HepG2 (cell line): Measurements from ENCODE around the gene GCHFR. TPM values are rescaled to one million over a fixed set of nuclear protein-coding genes. Genes with fewer than 3 reads are reported as not detected.
A peak's percentile ranks its signal among the peaks of the same experiment; 100 is the strongest.

Source experiments
- BORCS8-MEF2B ChIP-seq: sonication (generic); formaldehyde crosslinking; IDR thresholded peaks from 2 replicates; pipeline ENCODE4 v1.8.0; 2022; ENCODE audit warnings: mild to moderate bottlenecking, missing genetic modification reagents
- ELF1 ChIP-seq: sonication (generic); formaldehyde crosslinking; IDR thresholded peaks from 2 replicates; pipeline ENCODE4 v1.4.0; 2020; ENCODE audit warnings: missing genetic modification reagents
- ERF ChIP-seq: IDR thresholded peaks from 2 replicates; pipeline ENCODE4 v1.6.1; 2018; ENCODE audit warnings: missing biosample characterization, missing genetic modification reagents
- FOSL1 ChIP-seq: sonication (generic); formaldehyde crosslinking; IDR thresholded peaks from 2 replicates; pipeline ENCODE4 v1.9.0; 2021; ENCODE audit warnings: missing genetic modification reagents, borderline replicate concordance
- HNRNPLL ChIP-seq: fragments of 200-400 bp; formaldehyde crosslinking; IDR thresholded peaks from 2 replicates; pipeline ENCODE4 v1.6.1; 2017; ENCODE audit warnings: mild to moderate bottlenecking, low read depth, low read length; ENCODE audit not compliant: poor library complexity, severe bottlenecking
- MLLT10 ChIP-seq: sonication (generic); formaldehyde crosslinking; IDR thresholded peaks from 2 replicates; pipeline ENCODE4 v1.4.0; 2020; ENCODE audit warnings: missing genetic modification reagents
- NR2C2 ChIP-seq: sonication (generic); formaldehyde crosslinking; IDR thresholded peaks from 2 replicates; pipeline ENCODE4 v1.4.0; 2020; ENCODE audit warnings: missing genetic modification reagents, mild to moderate bottlenecking, moderate library complexity, borderline replicate concordance
- NRL ChIP-seq: sonication (generic); formaldehyde crosslinking; IDR thresholded peaks from 2 replicates; pipeline ENCODE4 v1.5.0; 2020; ENCODE audit warnings: missing genetic modification reagents, mild to moderate bottlenecking, moderate library complexity, borderline replicate concordance
- POLR2AphosphoS2 ChIP-seq: IDR thresholded peaks from 2 replicates; pipeline ENCODE4 v1.6.1; 2011; ENCODE audit warnings: low read depth, low read length, improper control_type of control experiment
- RARG ChIP-seq: sonication (generic); formaldehyde crosslinking; IDR thresholded peaks from 2 replicates; pipeline ENCODE4 v1.4.0; 2020; ENCODE audit warnings: low read depth, mild to moderate bottlenecking, missing genetic modification reagents
- ZC3H4 ChIP-seq: sonication (generic); formaldehyde crosslinking; IDR thresholded peaks from 2 replicates; pipeline ENCODE4 v1.4.0; 2020; ENCODE audit warnings: missing genetic modification reagents, borderline replicate concordance
- ZNF136 ChIP-seq: sonication (generic); formaldehyde crosslinking; IDR thresholded peaks from 2 replicates; pipeline ENCODE4 v1.8.1; 2022; ENCODE audit warnings: low read depth, mild to moderate bottlenecking, moderate library complexity, missing genetic modification reagents
- ZSCAN25 ChIP-seq: sonication (generic); formaldehyde crosslinking; IDR thresholded peaks from 2 replicates; pipeline ENCODE4 v1.8.0; 2022; ENCODE audit warnings: mild to moderate bottlenecking, missing genetic modification reagents
- polyA plus RNA-seq, 8 experiments: library from polyadenylated mRNA; depleted of rRNA in 3 of 8; stranded (reverse) in 7 of 8; unstranded in 1 of 8; fragments of >200 nt; fragmentation: Illumina TruSeq in 4 of 8; extraction: Trizol in 4 of 8; gene quantifications; 2 replicates each; pipeline versions ENCODE4 v1.2.1 to v1.2.3, GENCODE V29; 2011 to 2016; ENCODE audit warnings: low read depth in 4 of 8, missing spikeins in 1 of 8, mixed read lengths in 1 of 8; ENCODE audit not compliant: insufficient read depth in 1 of 8
- total RNA-seq, 5 experiments: library from RNA; depleted of rRNA; stranded (reverse); fragments of >200 nt; fragmentation: Illumina TruSeq; extraction: Trizol; gene quantifications; 2 replicates each; pipeline ENCODE4 v1.2.3, GENCODE V29; 2016; ENCODE audit warnings: low read depth in 1 of 5
- TF ChIP-seq, protein P1 (sequence below): sonication (generic); formaldehyde crosslinking; IDR thresholded peaks from 2 replicates; pipeline ENCODE4 v1.4.0; 2020; ENCODE audit warnings: missing genetic modification reagents
- TF ChIP-seq, protein P2 (sequence below): sonication (generic); formaldehyde crosslinking; IDR thresholded peaks from 2 replicates; pipeline ENCODE4; 2020; ENCODE audit warnings: missing genetic modification reagents, mild to moderate bottlenecking, borderline replicate concordance
- TF ChIP-seq, protein P3 (sequence below): sonication (generic); formaldehyde crosslinking; IDR thresholded peaks from 2 replicates; pipeline ENCODE4 v1.8.0; 2022; ENCODE audit warnings: mild to moderate bottlenecking, missing genetic modification reagents, borderline replicate concordance
- TF ChIP-seq, protein P4 (sequence below): sonication (generic); formaldehyde crosslinking; IDR thresholded peaks from 2 replicates; pipeline ENCODE4 v1.9.0; 2022; ENCODE audit warnings: low read depth, missing genetic modification reagents
- TF ChIP-seq, protein P5 (sequence below): sonication (generic); formaldehyde crosslinking; IDR thresholded peaks from 2 replicates; pipeline ENCODE4 v1.4.0; 2020; ENCODE audit warnings: low read depth, mild to moderate bottlenecking, missing genetic modification reagents

GCHFR gene
- total and polyA plus RNA-seq, 2 of the 13 experiments (the other 11 are each of a cell fraction or from before 2014, with no cell fraction given) = 51.5 to 92.4 TPM

DNA sequence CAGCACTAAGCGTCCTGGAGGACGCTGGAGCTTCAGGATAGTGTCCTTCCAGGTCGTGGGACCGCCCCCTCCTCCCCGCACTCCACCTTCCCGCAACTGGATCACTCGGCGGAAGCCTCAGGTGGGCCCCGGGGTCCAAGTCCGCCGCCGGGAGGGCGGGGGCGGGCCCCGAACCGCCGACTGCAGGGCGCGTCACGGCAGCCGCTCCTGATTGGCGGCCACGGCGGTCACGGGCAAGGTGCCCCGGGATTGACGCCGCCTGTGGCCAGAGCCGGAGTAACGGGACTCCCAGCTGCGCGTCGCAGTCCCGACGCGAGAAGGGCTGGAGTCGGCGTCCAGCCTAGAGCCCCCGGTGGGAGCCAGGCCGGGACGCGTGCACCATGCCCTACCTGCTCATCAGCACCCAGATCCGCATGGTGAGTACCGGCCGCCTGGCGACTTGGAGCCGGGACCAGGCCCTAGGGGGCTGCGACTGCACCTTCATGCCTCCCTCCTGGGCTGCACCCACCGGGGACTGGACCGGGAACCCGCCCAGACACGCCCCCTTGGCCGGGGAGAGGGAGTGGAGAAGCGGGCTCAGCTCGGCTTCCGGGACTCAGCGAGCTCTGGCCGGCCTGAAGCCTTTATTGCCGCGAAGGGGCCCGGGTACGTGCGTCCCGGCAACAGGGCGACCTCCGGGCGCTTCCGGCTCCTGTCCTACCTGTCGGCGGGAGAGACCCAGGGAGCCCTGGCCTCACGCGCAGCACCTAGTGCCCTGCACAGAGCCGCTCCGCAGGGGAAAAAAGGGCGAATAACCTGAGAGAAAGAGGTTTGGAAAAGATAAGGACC, at the start of gene GCHFR (continued):
- TF ChIP-seq, protein P1, sequence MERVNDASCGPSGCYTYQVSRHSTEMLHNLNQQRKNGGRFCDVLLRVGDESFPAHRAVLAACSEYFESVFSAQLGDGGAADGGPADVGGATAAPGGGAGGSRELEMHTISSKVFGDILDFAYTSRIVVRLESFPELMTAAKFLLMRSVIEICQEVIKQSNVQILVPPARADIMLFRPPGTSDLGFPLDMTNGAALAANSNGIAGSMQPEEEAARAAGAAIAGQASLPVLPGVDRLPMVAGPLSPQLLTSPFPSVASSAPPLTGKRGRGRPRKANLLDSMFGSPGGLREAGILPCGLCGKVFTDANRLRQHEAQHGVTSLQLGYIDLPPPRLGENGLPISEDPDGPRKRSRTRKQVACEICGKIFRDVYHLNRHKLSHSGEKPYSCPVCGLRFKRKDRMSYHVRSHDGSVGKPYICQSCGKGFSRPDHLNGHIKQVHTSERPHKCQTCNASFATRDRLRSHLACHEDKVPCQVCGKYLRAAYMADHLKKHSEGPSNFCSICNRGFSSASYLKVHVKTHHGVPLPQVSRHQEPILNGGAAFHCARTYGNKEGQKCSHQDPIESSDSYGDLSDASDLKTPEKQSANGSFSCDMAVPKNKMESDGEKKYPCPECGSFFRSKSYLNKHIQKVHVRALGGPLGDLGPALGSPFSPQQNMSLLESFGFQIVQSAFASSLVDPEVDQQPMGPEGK = no peak; the same call in 1 of the 2 replicates
- TF ChIP-seq POLR2AphosphoS2 = no peak
- TF ChIP-seq ZC3H4 (CRISPR knock-in tag) = no peak
- TF ChIP-seq, protein P2, sequence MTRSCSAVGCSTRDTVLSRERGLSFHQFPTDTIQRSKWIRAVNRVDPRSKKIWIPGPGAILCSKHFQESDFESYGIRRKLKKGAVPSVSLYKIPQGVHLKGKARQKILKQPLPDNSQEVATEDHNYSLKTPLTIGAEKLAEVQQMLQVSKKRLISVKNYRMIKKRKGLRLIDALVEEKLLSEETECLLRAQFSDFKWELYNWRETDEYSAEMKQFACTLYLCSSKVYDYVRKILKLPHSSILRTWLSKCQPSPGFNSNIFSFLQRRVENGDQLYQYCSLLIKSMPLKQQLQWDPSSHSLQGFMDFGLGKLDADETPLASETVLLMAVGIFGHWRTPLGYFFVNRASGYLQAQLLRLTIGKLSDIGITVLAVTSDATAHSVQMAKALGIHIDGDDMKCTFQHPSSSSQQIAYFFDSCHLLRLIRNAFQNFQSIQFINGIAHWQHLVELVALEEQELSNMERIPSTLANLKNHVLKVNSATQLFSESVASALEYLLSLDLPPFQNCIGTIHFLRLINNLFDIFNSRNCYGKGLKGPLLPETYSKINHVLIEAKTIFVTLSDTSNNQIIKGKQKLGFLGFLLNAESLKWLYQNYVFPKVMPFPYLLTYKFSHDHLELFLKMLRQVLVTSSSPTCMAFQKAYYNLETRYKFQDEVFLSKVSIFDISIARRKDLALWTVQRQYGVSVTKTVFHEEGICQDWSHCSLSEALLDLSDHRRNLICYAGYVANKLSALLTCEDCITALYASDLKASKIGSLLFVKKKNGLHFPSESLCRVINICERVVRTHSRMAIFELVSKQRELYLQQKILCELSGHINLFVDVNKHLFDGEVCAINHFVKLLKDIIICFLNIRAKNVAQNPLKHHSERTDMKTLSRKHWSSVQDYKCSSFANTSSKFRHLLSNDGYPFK (CRISPR knock-in tag) = peak; percentile 51
- peak; percentile 61; the same call in 1 of the 2 replicates for TF ChIP-seq NR2C2 (CRISPR knock-in tag)
- TF ChIP-seq, protein P3, sequence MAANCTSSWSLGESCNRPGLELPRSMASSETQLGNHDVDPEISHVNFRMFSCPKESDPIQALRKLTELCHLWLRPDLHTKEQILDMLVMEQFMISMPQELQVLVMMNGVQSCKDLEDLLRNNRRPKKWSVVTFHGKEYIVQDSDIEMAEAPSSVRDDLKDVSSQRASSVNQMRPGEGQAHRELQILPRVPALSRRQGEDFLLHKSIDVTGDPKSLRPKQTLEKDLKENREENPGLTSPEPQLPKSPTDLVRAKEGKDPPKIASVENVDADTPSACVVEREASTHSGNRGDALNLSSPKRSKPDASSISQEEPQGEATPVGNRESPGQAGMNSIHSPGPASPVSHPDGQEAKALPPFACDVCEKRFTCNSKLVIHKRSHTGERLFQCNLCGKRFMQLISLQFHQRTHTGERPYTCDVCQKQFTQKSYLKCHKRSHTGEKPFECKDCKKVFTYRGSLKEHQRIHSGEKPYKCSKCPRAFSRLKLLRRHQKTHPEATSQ (CRISPR knock-in tag) = peak; percentile 59; the same call in 1 of the 2 replicates
- TF ChIP-seq MLLT10 = no peak
- peak; percentile 77 for TF ChIP-seq ELF1
- no peak; the same call in 1 of the 2 replicates for TF ChIP-seq ZSCAN25 (CRISPR knock-in tag)
- TF ChIP-seq ERF (CRISPR knock-in tag) = no peak; the same call in 1 of the 2 replicates
- TF ChIP-seq, protein P4, sequence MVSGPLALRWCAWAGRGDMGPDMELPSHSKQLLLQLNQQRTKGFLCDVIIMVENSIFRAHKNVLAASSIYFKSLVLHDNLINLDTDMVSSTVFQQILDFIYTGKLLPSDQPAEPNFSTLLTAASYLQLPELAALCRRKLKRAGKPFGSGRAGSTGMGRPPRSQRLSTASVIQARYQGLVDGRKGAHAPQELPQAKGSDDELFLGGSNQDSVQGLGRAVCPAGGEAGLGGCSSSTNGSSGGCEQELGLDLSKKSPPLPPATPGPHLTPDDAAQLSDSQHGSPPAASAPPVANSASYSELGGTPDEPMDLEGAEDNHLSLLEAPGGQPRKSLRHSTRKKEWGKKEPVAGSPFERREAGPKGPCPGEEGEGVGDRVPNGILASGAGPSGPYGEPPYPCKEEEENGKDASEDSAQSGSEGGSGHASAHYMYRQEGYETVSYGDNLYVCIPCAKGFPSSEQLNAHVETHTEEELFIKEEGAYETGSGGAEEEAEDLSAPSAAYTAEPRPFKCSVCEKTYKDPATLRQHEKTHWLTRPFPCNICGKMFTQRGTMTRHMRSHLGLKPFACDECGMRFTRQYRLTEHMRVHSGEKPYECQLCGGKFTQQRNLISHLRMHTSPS = 0 out of 2 replicates have a peak, but pooled peaks have one; percentile 7
- no peak for TF ChIP-seq FOSL1 (CRISPR knock-in tag)
- TF ChIP-seq ZNF136 (CRISPR knock-in tag) = 0 out of 2 replicates have a peak, but pooled peaks have one; percentile 32
- no peak for TF ChIP-seq RARG (CRISPR knock-in tag)
- TF ChIP-seq HNRNPLL = peak; percentile 79
- TF ChIP-seq BORCS8-MEF2B (CRISPR knock-in tag) = peak; percentile 89
- TF ChIP-seq, protein P5, sequence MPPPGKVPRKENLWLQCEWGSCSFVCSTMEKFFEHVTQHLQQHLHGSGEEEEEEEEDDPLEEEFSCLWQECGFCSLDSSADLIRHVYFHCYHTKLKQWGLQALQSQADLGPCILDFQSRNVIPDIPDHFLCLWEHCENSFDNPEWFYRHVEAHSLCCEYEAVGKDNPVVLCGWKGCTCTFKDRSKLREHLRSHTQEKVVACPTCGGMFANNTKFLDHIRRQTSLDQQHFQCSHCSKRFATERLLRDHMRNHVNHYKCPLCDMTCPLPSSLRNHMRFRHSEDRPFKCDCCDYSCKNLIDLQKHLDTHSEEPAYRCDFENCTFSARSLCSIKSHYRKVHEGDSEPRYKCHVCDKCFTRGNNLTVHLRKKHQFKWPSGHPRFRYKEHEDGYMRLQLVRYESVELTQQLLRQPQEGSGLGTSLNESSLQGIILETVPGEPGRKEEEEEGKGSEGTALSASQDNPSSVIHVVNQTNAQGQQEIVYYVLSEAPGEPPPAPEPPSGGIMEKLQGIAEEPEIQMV = peak; percentile 38; the same call in 1 of the 2 replicates
- no peak for TF ChIP-seq NRL
